ENCODE measurements around the gene ZNF621.

The ZNF621 gene

DNA sequence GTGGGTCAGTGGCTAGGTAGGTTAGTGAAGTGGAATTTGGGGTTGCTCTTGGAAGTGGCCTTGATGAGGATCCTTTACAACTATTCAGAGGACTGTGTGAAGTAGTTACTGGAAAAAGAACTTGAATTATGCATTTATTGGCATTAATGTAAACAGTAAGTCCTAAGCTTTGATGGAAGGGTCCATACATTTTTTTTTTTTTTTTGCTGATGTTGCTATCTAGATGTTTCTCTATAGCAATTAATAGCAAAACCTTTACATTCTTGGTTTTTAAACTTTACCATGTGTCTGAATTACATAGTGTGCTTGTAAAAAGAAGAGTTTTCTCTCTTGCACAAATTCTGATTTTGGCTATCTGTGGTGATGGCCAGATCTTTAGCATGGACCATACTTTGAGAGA, 9.5 kb downstream of the ZNF621 start:
- Histone ChIP-seq H3K27me3 (ENCODE audit: low read length) (no peaks in the 10 kb centered on the region), H3K9me2 (replicated peaks; ENCODE audit: insufficient read depth, low read length) (no peaks in the 10 kb centered on the region), H4K20me1 (ENCODE audit: low read depth, low read length) (no peaks in the 10 kb centered on the region), H3K4me3 (ENCODE audit: insufficient read depth, low read length, poor library complexity, severe bottlenecking) (no peak overlapping the region), H3K9ac (ENCODE audit: low read length) (no peak overlapping the region), H3K27ac (ENCODE audit: low read depth, low read length) (no peak overlapping the region), H3K9me3 (ENCODE audit: insufficient read depth, low read length) (no peaks in the 10 kb centered on the region), H3K79me2 (ENCODE audit: insufficient read depth, low read length) (no peaks in the 10 kb centered on the region), H2AFZ (ENCODE audit: low read depth, low read length, severe bottlenecking) (no peak overlapping the region), H3K4me2 (ENCODE audit: low read depth, low read length, poor library complexity, severe bottlenecking) (no peak overlapping the region), H3K36me3 (ENCODE audit: low read length) (no peaks in the 10 kb centered on the region), H3F3A (ENCODE audit: insufficient read depth) (no peaks in the 10 kb centered on the region)
- TF ChIP-seq, protein P1, sequence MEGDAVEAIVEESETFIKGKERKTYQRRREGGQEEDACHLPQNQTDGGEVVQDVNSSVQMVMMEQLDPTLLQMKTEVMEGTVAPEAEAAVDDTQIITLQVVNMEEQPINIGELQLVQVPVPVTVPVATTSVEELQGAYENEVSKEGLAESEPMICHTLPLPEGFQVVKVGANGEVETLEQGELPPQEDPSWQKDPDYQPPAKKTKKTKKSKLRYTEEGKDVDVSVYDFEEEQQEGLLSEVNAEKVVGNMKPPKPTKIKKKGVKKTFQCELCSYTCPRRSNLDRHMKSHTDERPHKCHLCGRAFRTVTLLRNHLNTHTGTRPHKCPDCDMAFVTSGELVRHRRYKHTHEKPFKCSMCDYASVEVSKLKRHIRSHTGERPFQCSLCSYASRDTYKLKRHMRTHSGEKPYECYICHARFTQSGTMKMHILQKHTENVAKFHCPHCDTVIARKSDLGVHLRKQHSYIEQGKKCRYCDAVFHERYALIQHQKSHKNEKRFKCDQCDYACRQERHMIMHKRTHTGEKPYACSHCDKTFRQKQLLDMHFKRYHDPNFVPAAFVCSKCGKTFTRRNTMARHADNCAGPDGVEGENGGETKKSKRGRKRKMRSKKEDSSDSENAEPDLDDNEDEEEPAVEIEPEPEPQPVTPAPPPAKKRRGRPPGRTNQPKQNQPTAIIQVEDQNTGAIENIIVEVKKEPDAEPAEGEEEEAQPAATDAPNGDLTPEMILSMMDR (IDR thresholded peaks at IDR 0.05; ENCODE audit: insufficient read depth, low read length, poor library complexity, severe bottlenecking): no peak
- no peak for TF ChIP-seq EZH2phosphoT487 (conservative IDR thresholded peaks at IDR 0.05; ENCODE audit: low read length)

DNA sequence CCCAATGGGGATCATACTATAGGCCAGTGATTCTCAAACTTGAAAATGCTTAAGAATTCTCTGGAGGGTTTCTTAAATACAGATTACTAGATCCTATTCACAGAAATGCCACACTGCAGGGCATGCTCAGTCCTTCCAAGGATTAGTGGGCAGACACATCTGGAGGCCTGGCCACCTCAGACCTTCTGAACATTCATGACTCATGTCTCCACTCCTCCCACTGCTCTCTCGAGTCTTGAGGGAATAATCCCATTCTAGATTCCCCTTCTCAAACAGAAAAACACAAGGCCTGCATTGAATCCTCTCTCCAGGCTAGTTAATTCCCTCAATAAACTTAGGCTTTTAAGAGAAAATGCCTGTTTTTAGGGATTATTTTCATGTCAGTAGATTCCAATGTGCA, 22.1 kb downstream of the ZNF621 start:
- Histone ChIP-seq H3K4me2 (ENCODE audit: low read depth, low read length, poor library complexity, severe bottlenecking) (no peak overlapping the region), H3F3A (ENCODE audit: insufficient read depth) (no peaks in the 10 kb centered on the region), H2AFZ (ENCODE audit: low read depth, low read length, severe bottlenecking) (no peak overlapping the region), H3K9me2 (replicated peaks; ENCODE audit: insufficient read depth, low read length) (no peaks in the 10 kb centered on the region), H3K27ac (ENCODE audit: low read depth, low read length) (no peak overlapping the region), H3K9me3 (ENCODE audit: insufficient read depth, low read length) (no peaks in the 10 kb centered on the region), H3K4me3 (ENCODE audit: insufficient read depth, low read length, poor library complexity, severe bottlenecking) (no peak overlapping the region), H3K9ac (ENCODE audit: low read length) (no peak overlapping the region), H3K36me3 (ENCODE audit: low read length) (no peaks in the 10 kb centered on the region), H3K79me2 (ENCODE audit: insufficient read depth, low read length) (no peaks in the 10 kb centered on the region), H4K20me1 (ENCODE audit: low read depth, low read length) (no peaks in the 10 kb centered on the region), H3K27me3 (ENCODE audit: low read length) (no peaks in the 10 kb centered on the region)
- no peak for TF ChIP-seq EZH2phosphoT487 (conservative IDR thresholded peaks at IDR 0.05; ENCODE audit: low read length)
- TF ChIP-seq, protein P1 (IDR thresholded peaks at IDR 0.05; ENCODE audit: insufficient read depth, low read length, poor library complexity, severe bottlenecking): no peak

DNA sequence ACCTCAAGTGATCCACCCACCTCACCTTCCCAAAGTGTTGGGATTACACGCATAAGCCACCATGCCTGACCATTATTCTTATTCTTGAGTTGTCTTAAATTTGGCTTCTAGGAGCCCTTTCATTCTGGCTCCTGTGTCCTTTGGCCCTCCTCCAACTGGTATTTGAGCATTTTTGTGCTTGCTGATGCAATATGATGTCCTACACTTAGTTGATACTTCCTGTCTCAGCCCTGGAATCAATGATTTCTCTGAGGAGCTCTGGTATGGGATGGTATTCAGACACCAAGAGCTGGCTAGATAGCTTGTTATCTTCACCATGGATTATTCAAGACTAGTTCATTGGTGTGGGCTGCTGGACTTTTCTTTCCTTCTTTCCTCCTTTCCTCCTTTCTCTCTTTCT, 25.4 kb downstream of the ZNF621 start:
- Histone ChIP-seq H3K9me2 (replicated peaks; ENCODE audit: insufficient read depth, low read length) (no peaks in the 10 kb centered on the region), H3F3A (ENCODE audit: insufficient read depth) (no peaks in the 10 kb centered on the region), H3K27me3 (ENCODE audit: low read length) (no peaks in the 10 kb centered on the region), H3K27ac (ENCODE audit: low read depth, low read length) (no peak overlapping the region), H2AFZ (ENCODE audit: low read depth, low read length, severe bottlenecking) (no peak overlapping the region), H3K4me2 (ENCODE audit: low read depth, low read length, poor library complexity, severe bottlenecking) (no peak overlapping the region), H3K79me2 (ENCODE audit: insufficient read depth, low read length) (no peaks in the 10 kb centered on the region), H4K20me1 (ENCODE audit: low read depth, low read length) (no peaks in the 10 kb centered on the region), H3K9ac (ENCODE audit: low read length) (no peak overlapping the region), H3K9me3 (ENCODE audit: insufficient read depth, low read length) (no peaks in the 10 kb centered on the region), H3K4me3 (ENCODE audit: insufficient read depth, low read length, poor library complexity, severe bottlenecking) (no peak overlapping the region), H3K36me3 (ENCODE audit: low read length) (no peaks in the 10 kb centered on the region)
- TF ChIP-seq, protein P1 (IDR thresholded peaks at IDR 0.05; ENCODE audit: insufficient read depth, low read length, poor library complexity, severe bottlenecking): no peak
- no peak for TF ChIP-seq EZH2phosphoT487 (conservative IDR thresholded peaks at IDR 0.05; ENCODE audit: low read length)

All from SU-DHL-6 (cell line).